Stimulated activated CD8-positive, alpha-beta memory T cell treated with anti-CD3 and anti-CD28 coated beads, Interleukin-15, amount 100 ng/mL, for 4 hours (primary cell): ENCODE measurements around the gene OR3A1.
"Not testable (repeated sequence)": the region's sequence is repeated elsewhere in the genome, so short reads cannot be mapped to it uniquely, and the experiment has no call there.

Source experiments
- DNase-seq, 2 donors: peaks; one replicate each; pipeline ENCODE4 v3.0.0-alpha.2; 2020; ENCODE audit warnings: low read depth in 2 of 2

OR3A1 gene

GRCh38 chr17:3298260-3298659 lies at the start of gene OR3A1:
Gene OR3A1 (minus strand): TSS chr17:3298360. CDS start chr17:3292582, 5,778 bp downstream.
- no peak for DNase-seq

- DNase-seq = not testable (repeated sequence)
Observed at GRCh38 chr17:3342782-3343181, 44.6 kb upstream of the OR3A1 start.

GRCh38 chr17:3335876-3336275 lies 37.7 kb upstream of the OR3A1 start:
- no peak for DNase-seq

GRCh38 chr17:3318336-3318735 lies 20.2 kb upstream of the OR3A1 start:
- DNase-seq = no peak

- DNase-seq = no peak
Observed at GRCh38 chr17:3316836-3317235, 18.7 kb upstream of the OR3A1 start.

- no peak for DNase-seq
Observed at GRCh38 chr17:3308603-3309002, 10.4 kb upstream of the OR3A1 start.

GRCh38 chr17:3295632-3296031 lies 2.5 kb downstream of the OR3A1 start:
- DNase-seq = no peak

GRCh38 chr17:3293548-3293947 lies 4.6 kb downstream of the OR3A1 start:
- DNase-seq = not testable (repeated sequence)

- DNase-seq = no peak
Observed at GRCh38 chr17:3282901-3283300, 15.3 kb downstream of the OR3A1 start.

- no peak for DNase-seq
Observed at GRCh38 chr17:3276126-3276525, 22.0 kb downstream of the OR3A1 start.

GRCh38 chr17:3271072-3271848 lies 26.9 kb downstream of the OR3A1 start:
- no peak for DNase-seq

- no peak for DNase-seq
Observed at GRCh38 chr17:3260600-3260999, 37.6 kb downstream of the OR3A1 start.

- DNase-seq = no peak
Observed at GRCh38 chr17:3260163-3260562, 38.0 kb downstream of the OR3A1 start.

- DNase-seq = no peak
Observed at GRCh38 chr17:3256575-3256974, 41.6 kb downstream of the OR3A1 start.

GRCh38 chr17:3249013-3249412 lies 49.1 kb downstream of the OR3A1 start:
- DNase-seq = not testable (repeated sequence)

- not testable (repeated sequence) for DNase-seq
Observed at GRCh38 chr17:3244841-3245240, 53.3 kb downstream of the OR3A1 start.

GRCh38 chr17:3241044-3241443 lies 57.1 kb downstream of the OR3A1 start:
- not testable (repeated sequence) for DNase-seq
